ENCODE measurements around the gene BSDC1. TPM values are rescaled to one million over a fixed set of nuclear protein-coding genes. Genes with fewer than 3 reads are reported as not detected.

BSDC1 gene
- total RNA-seq, 1 experiment from 2014 or later, result 33.2 TPM

GRCh38 chr1:32338637-32339145 is 55.5 kb downstream of the BSDC1 start:
- CTCF ChIA-PET, result no interaction called here
- Mint-ChIP-seq H3K27ac (ENCODE audit: unreplicated experiment) (peak overlapping the region; percentile 14), H3K36me3 (ENCODE audit: insufficient read depth, unreplicated experiment) (peaks cover 30% of the 10 kb centered on the region), H3K27me3 (ENCODE audit: insufficient read depth, unreplicated experiment) (no peaks in the 10 kb centered on the region), H3K4me3 (ENCODE audit: unreplicated experiment) (no peak overlapping the region), H3K4me1 (ENCODE audit: low read depth, unreplicated experiment) (peaks cover 6% of the 10 kb centered on the region), H3K9me3 (ENCODE audit: unreplicated experiment) (no peaks in the 10 kb centered on the region)
- POLR2A ChIA-PET, result no interaction called here
- no peak overlapping the region for H3K4me3 ChIP-seq (ENCODE audit: low read depth, low read length)
- BruUV-seq (replicated peaks), result no TSS peak
- no peaks in the 10 kb centered on the region for H3K9me3 ChIP-seq
- no peak for TF ChIP-seq CTCF (IDR thresholded peaks at IDR 0.05; ENCODE audit: insufficient read depth in 1 of 2, low read depth in 1 of 2, low read length in 1 of 2, severe bottlenecking in 1 of 2, unreplicated experiment in 1 of 2)
- no peaks in the 10 kb centered on the region for H3K27me3 ChIP-seq (replicated peaks; ENCODE audit: control insufficient read depth, insufficient read depth, low read length)
- 0 out of 2 replicates have a peak, but pooled peaks cover 2% of the 10 kb centered on the region for H3K36me3 ChIP-seq (ENCODE audit: control insufficient read depth, insufficient read depth, low read length)
- intact Hi-C loops (cut with micrococcal nuclease; ENCODE audit: unreplicated experiment), result no loop called here
- DNase-seq, result no peak
- H3K4me1 ChIP-seq, result peaks cover 15% of the 10 kb centered on the region; the same call in 1 of the 2 replicates

GRCh38 chr1:32337855-32338636 is 56.2 kb downstream of the BSDC1 start:
- Mint-ChIP-seq H3K27me3 (ENCODE audit: insufficient read depth, unreplicated experiment) (no peaks in the 10 kb centered on the region), H3K9me3 (ENCODE audit: unreplicated experiment) (no peaks in the 10 kb centered on the region), H3K27ac (ENCODE audit: unreplicated experiment) (peak overlapping the region; percentile 14), H3K36me3 (ENCODE audit: insufficient read depth, unreplicated experiment) (peaks cover 37% of the 10 kb centered on the region), H3K4me1 (ENCODE audit: low read depth, unreplicated experiment) (peaks cover 10% of the 10 kb centered on the region), H3K4me3 (ENCODE audit: unreplicated experiment) (no peak overlapping the region)
- CTCF ChIA-PET, result interaction anchor here (0.7 kb wide), 1 partner anchor 127 kb away, joined by 7 read pairs; no protein-coding TSS in a partner anchor
- Histone ChIP-seq H3K36me3 (ENCODE audit: control insufficient read depth, insufficient read depth, low read length) (0 out of 2 replicates have a peak, but pooled peaks cover 2% of the 10 kb centered on the region), H3K4me3 (ENCODE audit: low read depth, low read length) (no peak overlapping the region), H3K27me3 (replicated peaks; ENCODE audit: control insufficient read depth, insufficient read depth, low read length) (no peaks in the 10 kb centered on the region), H3K9me3 (no peaks in the 10 kb centered on the region), H3K4me1 (peaks cover 15% of the 10 kb centered on the region)
- intact Hi-C loops (cut with micrococcal nuclease; ENCODE audit: unreplicated experiment), result no loop called here
- no peak for DNase-seq
- TF ChIP-seq CTCF (IDR thresholded peaks at IDR 0.05; ENCODE audit: insufficient read depth in 1 of 2, low read depth in 1 of 2, low read length in 1 of 2, severe bottlenecking in 1 of 2, unreplicated experiment in 1 of 2), result no peak
- no TSS peak for BruUV-seq (replicated peaks)
- POLR2A ChIA-PET, result no interaction called here

GRCh38 chr1:32336963-32337675 is 57.1 kb downstream of the BSDC1 start:
- POLR2A ChIA-PET, result no interaction called here
- H3K4me1 ChIP-seq, result peaks cover 22% of the 10 kb centered on the region
- H3K4me1 Mint-ChIP-seq (ENCODE audit: low read depth, unreplicated experiment), result peaks cover 16% of the 10 kb centered on the region
- H3K9me3 ChIP-seq, result no peaks in the 10 kb centered on the region
- CTCF ChIA-PET, result interaction anchor here (0.6 to 0.7 kb wide), 2 partner anchors 60 to 127 kb away, joined by 3 to 7 read pairs; no protein-coding TSS in a partner anchor
- BruUV-seq (replicated peaks), result no TSS peak
- intact Hi-C loops (cut with micrococcal nuclease; ENCODE audit: unreplicated experiment), result no loop called here
- H3K4me3 Mint-ChIP-seq (ENCODE audit: unreplicated experiment), result peak overlapping the region; percentile 83
- H3K36me3 Mint-ChIP-seq (ENCODE audit: insufficient read depth, unreplicated experiment), result peaks cover 46% of the 10 kb centered on the region
- H3K9me3 Mint-ChIP-seq (ENCODE audit: unreplicated experiment), result no peaks in the 10 kb centered on the region
- no peak overlapping the region for H3K27ac Mint-ChIP-seq (ENCODE audit: unreplicated experiment)
- 0 out of 2 replicates have a peak, but pooled peaks cover 2% of the 10 kb centered on the region for H3K36me3 ChIP-seq (ENCODE audit: control insufficient read depth, insufficient read depth, low read length)
- TF ChIP-seq CTCF (IDR thresholded peaks at IDR 0.05; ENCODE audit: insufficient read depth in 1 of 2, low read depth in 1 of 2, low read length in 1 of 2, severe bottlenecking in 1 of 2, unreplicated experiment in 1 of 2), result no peak
- H3K27me3 ChIP-seq (replicated peaks; ENCODE audit: control insufficient read depth, insufficient read depth, low read length), result no peaks in the 10 kb centered on the region
- H3K4me3 ChIP-seq (ENCODE audit: low read depth, low read length), result no peak overlapping the region
- no peaks in the 10 kb centered on the region for H3K27me3 Mint-ChIP-seq (ENCODE audit: insufficient read depth, unreplicated experiment)
- no peak for DNase-seq
